NCI-H2171 (cell line): ENCODE data around the gene BEND5.

Experiments used
- DNase-seq: peaks from one replicate; lab custom pipeline; 2025; lab: John Stamatoyannopoulos, UW

BEND5 gene

DNA sequence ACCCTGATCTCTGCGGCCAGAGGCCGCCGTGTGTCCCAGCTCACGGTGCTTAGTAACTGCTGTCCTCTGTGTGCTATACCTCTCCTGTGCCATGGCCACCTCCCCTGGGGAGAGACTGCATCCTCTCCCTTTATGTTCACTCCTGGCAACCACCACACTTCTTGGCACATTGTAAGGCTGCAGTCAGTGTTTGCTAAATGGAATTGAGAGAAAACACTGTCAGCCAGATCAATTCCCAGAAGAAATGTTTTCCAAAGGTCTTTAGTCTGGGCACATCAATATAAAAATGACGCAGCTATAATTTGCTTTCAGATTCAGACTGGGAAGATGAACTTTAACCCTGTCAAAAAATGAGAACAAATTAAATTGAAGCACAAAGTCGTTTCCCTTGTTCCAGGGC lies 96.8 kb downstream of the BEND5 start:
- no peak for DNase-seq

DNA sequence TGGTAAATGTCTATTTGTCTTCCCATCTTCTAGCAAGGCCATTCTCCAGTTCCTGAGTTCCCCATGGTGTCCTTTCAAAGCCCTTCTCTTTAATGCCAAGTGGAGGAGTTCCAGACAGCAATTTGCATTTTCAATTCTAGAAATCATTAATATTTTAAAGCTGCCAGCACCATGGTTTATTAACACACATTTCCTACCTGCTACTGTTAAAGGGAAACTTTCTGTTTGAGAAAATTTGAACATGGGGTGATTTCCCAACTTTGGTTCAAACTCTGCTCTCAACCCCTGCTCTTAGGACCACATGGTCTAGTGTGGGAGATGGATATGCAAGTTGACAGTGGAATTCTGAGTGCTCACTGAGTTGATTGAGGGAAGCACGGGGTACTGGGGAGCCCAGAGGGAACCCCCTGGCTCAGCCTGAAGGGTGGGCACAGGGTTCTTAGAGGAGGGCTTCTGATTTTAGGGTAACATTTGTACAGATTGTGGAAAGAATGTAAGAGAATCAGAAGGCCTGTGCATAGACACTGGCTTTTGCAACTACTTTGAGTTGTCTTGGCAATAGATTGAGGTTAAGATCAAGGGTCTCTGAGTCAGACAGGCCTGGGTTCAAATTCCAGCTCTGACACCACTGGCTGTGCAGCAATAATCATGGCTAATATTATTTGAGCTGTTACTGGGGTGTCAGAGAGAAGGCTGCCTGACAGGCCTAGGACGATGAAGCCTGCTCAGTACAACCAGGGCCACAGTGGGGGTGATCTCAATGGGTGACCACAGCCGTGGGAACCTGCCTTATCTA lies 97.8 kb downstream of the BEND5 start:
- DNase-seq: no peak
